PFSK-1 (cell line): ENCODE results near the gene OTOP2.

Experiments
- POLR2AphosphoS5 ChIP-seq: IDR thresholded peaks from 2 replicates; pipeline ENCODE4 v1.6.1; 2012; ENCODE audit warnings: low read depth, mild to moderate bottlenecking, control low read depth, low read length, moderate library complexity
- TF ChIP-seq, protein P1 (sequence below), 2 experiments: IDR thresholded peaks; 2 replicates each; pipeline versions ENCODE4 v1.6.1 to v1.8.0; 2011 to 2012; ENCODE audit warnings: low read depth in 2 of 2, low read length in 2 of 2, control low read depth in 1 of 2, inconsistent platforms in 1 of 2, mild to moderate bottlenecking in 1 of 2, moderate library complexity in 1 of 2; ENCODE audit not compliant: insufficient read depth in 1 of 2

DNA sequence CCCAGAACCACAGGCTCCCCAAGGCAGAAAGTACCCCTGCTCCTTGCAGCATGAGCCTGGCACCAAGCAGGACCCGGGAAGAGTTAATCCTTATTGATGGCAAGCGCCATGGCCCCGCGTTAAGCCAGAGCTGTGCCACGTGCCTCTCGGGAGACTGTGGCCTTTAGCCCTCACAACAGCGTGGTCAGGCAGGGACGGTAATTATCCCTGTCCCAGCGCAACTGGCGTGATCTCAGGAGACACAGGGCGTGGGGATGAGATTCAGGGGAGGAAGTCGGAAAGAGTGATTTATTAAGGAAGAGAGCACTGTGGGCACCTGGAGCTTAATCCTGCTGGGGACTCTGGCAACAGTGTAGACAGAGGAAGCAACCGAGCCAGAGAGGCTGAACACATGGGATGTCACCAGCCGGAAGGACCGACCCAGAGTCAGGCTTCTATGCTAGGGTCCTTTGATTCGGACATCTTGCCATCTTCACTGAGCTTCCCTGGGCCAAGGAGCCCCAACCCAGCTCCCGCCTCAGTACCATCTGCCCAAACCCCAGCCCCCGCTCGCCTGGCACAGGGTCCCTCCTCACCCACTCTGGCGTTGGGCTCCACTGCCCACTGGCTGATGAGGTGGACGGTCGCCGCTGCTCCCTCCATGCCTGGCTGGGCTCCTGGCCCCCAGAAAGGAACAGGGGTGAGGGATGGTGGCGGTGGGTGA lies 28.5 kb downstream of the OTOP2 start:
- TF ChIP-seq, protein P1, sequence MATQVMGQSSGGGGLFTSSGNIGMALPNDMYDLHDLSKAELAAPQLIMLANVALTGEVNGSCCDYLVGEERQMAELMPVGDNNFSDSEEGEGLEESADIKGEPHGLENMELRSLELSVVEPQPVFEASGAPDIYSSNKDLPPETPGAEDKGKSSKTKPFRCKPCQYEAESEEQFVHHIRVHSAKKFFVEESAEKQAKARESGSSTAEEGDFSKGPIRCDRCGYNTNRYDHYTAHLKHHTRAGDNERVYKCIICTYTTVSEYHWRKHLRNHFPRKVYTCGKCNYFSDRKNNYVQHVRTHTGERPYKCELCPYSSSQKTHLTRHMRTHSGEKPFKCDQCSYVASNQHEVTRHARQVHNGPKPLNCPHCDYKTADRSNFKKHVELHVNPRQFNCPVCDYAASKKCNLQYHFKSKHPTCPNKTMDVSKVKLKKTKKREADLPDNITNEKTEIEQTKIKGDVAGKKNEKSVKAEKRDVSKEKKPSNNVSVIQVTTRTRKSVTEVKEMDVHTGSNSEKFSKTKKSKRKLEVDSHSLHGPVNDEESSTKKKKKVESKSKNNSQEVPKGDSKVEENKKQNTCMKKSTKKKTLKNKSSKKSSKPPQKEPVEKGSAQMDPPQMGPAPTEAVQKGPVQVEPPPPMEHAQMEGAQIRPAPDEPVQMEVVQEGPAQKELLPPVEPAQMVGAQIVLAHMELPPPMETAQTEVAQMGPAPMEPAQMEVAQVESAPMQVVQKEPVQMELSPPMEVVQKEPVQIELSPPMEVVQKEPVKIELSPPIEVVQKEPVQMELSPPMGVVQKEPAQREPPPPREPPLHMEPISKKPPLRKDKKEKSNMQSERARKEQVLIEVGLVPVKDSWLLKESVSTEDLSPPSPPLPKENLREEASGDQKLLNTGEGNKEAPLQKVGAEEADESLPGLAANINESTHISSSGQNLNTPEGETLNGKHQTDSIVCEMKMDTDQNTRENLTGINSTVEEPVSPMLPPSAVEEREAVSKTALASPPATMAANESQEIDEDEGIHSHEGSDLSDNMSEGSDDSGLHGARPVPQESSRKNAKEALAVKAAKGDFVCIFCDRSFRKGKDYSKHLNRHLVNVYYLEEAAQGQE (IDR thresholded peaks at IDR 0.05; ENCODE audit: insufficient read depth in 1 of 2, low read depth in 2 of 2, low read length in 2 of 2) = no peak
- TF ChIP-seq POLR2AphosphoS5 = no peak
